Liver (tissue), 3 donors: ENCODE results near the gene MYRF.
A peak's percentile ranks its signal among the peaks of the same experiment; 100 is the strongest.

Experiments used
- HNF4G ChIP-seq: IDR thresholded peaks from 2 replicates; pipeline ENCODE4 v1.6.1; 2016; ENCODE audit warnings: antibody characterized with exemption
- MAX ChIP-seq: IDR thresholded peaks from 2 replicates; pipeline ENCODE4 v1.6.1; 2016; ENCODE audit warnings: antibody characterized with exemption
- RAD21 ChIP-seq, 2 donors: IDR thresholded peaks; 2 replicates each; pipeline ENCODE4 v1.6.1; 2016; ENCODE audit warnings: antibody characterized with exemption in 2 of 2, mild to moderate bottlenecking in 2 of 2
- SP1 ChIP-seq: IDR thresholded peaks from 2 replicates; pipeline ENCODE4 v1.6.1; 2018; ENCODE audit warnings: antibody characterized with exemption, mild to moderate bottlenecking
- TAF1 ChIP-seq: conservative IDR thresholded peaks from 2 replicates; pipeline ENCODE4 v1.6.1; 2016; ENCODE audit warnings: antibody characterized with exemption, mild to moderate bottlenecking
- YY1 ChIP-seq: IDR thresholded peaks from 2 replicates; pipeline ENCODE4 v1.6.1; 2016; ENCODE audit warnings: antibody characterized with exemption, mild to moderate bottlenecking
- TF ChIP-seq, protein P1 (sequence below): fragments of 150-350 bp; IDR thresholded peaks from 2 replicates; pipeline ENCODE4 v1.5.1; 2017; ENCODE audit warnings: improper control_type of control experiment, low read depth, low read length; ENCODE audit not compliant: missing input control
- TF ChIP-seq, protein P2 (sequence below): IDR thresholded peaks from 2 replicates; pipeline ENCODE4 v1.6.1; 2016; ENCODE audit warnings: antibody characterized with exemption, mild to moderate bottlenecking
- TF ChIP-seq, protein P3 (sequence below): IDR thresholded peaks from 2 replicates; pipeline ENCODE4 v1.6.1; 2016; ENCODE audit warnings: antibody characterized with exemption
- donor health status: healthy.
- donor health status: healthy.

DNA sequence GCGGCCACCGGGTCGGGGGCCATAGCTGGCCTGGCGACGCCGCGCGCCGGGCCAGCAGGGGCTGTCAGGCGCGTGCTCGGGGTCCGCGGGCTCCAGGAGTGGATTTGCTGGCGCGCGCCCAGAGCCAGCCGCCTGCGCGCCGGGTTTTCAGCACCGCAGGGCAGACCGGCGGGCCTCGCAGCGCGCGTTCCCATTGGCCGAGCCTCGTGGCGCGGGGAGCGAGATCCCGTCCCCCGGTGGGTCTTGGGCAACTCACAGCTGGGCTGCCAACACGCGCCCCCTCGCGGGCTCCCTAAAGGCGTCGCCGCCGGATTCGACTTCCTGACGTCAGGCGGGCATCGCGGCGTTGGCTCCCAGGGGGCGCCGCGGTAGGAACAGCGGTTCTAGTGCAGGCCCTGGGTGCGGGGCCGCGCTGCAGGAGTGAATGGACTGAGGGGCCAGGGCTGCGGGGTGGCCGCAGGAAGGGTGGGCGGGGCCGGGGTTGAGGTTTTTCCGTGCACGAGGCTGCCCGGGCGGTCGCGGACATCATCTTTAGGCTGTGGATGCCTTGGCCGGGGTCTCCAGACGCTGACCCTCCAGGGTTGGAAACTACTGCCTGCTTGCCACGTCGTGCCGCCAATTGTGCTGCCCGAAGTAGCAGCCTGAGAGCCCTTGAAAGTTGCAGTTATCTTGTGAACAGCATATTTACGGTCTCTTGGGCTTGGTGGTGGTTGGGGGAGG is 64.5 kb downstream of the MYRF start, which contains the start of gene FADS1:
- TF ChIP-seq, protein P1, sequence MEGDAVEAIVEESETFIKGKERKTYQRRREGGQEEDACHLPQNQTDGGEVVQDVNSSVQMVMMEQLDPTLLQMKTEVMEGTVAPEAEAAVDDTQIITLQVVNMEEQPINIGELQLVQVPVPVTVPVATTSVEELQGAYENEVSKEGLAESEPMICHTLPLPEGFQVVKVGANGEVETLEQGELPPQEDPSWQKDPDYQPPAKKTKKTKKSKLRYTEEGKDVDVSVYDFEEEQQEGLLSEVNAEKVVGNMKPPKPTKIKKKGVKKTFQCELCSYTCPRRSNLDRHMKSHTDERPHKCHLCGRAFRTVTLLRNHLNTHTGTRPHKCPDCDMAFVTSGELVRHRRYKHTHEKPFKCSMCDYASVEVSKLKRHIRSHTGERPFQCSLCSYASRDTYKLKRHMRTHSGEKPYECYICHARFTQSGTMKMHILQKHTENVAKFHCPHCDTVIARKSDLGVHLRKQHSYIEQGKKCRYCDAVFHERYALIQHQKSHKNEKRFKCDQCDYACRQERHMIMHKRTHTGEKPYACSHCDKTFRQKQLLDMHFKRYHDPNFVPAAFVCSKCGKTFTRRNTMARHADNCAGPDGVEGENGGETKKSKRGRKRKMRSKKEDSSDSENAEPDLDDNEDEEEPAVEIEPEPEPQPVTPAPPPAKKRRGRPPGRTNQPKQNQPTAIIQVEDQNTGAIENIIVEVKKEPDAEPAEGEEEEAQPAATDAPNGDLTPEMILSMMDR = peak; percentile 47
- peak; percentile 40 for TF ChIP-seq SP1
- no peak for TF ChIP-seq HNF4G
- TF ChIP-seq MAX = no peak
- TF ChIP-seq RAD21 (IDR thresholded peaks at IDR 0.05) = peak in 1 of 2 donors; percentile 60
- TF ChIP-seq, protein P2, sequence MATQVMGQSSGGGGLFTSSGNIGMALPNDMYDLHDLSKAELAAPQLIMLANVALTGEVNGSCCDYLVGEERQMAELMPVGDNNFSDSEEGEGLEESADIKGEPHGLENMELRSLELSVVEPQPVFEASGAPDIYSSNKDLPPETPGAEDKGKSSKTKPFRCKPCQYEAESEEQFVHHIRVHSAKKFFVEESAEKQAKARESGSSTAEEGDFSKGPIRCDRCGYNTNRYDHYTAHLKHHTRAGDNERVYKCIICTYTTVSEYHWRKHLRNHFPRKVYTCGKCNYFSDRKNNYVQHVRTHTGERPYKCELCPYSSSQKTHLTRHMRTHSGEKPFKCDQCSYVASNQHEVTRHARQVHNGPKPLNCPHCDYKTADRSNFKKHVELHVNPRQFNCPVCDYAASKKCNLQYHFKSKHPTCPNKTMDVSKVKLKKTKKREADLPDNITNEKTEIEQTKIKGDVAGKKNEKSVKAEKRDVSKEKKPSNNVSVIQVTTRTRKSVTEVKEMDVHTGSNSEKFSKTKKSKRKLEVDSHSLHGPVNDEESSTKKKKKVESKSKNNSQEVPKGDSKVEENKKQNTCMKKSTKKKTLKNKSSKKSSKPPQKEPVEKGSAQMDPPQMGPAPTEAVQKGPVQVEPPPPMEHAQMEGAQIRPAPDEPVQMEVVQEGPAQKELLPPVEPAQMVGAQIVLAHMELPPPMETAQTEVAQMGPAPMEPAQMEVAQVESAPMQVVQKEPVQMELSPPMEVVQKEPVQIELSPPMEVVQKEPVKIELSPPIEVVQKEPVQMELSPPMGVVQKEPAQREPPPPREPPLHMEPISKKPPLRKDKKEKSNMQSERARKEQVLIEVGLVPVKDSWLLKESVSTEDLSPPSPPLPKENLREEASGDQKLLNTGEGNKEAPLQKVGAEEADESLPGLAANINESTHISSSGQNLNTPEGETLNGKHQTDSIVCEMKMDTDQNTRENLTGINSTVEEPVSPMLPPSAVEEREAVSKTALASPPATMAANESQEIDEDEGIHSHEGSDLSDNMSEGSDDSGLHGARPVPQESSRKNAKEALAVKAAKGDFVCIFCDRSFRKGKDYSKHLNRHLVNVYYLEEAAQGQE = peak; percentile 23
- no peak for TF ChIP-seq YY1
- TF ChIP-seq, protein P3, sequence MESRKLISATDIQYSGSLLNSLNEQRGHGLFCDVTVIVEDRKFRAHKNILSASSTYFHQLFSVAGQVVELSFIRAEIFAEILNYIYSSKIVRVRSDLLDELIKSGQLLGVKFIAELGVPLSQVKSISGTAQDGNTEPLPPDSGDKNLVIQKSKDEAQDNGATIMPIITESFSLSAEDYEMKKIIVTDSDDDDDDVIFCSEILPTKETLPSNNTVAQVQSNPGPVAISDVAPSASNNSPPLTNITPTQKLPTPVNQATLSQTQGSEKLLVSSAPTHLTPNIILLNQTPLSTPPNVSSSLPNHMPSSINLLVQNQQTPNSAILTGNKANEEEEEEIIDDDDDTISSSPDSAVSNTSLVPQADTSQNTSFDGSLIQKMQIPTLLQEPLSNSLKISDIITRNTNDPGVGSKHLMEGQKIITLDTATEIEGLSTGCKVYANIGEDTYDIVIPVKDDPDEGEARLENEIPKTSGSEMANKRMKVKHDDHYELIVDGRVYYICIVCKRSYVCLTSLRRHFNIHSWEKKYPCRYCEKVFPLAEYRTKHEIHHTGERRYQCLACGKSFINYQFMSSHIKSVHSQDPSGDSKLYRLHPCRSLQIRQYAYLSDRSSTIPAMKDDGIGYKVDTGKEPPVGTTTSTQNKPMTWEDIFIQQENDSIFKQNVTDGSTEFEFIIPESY = peak; percentile 86
- TF ChIP-seq TAF1 = no peak
